HFFc6 (cell line): ENCODE data around the gene ARVCF. TPM values are rescaled to one million over a fixed set of nuclear protein-coding genes. Genes with fewer than 3 reads are reported as not detected.

Experiments used
- DNase-seq: peaks from one replicate; pipeline ENCODE4 v3.0.0-alpha.2; 2018
- H3K27ac Mint-ChIP-seq: 2 replicates; pipeline ENCODE4 v1.8.0; 2020; ENCODE audit warnings: mild to moderate bottlenecking, mixed read lengths
- H3K27me3 Mint-ChIP-seq: 2 replicates; pipeline ENCODE4 v1.8.0; 2021; ENCODE audit warnings: mild to moderate bottlenecking, moderate library complexity, mixed read lengths; ENCODE audit not compliant: insufficient read depth
- H3K36me3 Mint-ChIP-seq: 2 replicates; pipeline ENCODE4 v1.8.0; 2021; ENCODE audit warnings: low read depth, mixed read lengths
- H3K4me1 Mint-ChIP-seq: 2 replicates; pipeline ENCODE4 v1.8.0; 2020; ENCODE audit warnings: low read depth, mixed read lengths
- H3K4me3 Mint-ChIP-seq: 2 replicates; pipeline ENCODE4 v1.8.0; 2020; ENCODE audit warnings: mild to moderate bottlenecking, moderate library complexity, mixed read lengths
- H3K9me3 Mint-ChIP-seq: 2 replicates; pipeline ENCODE4 v1.8.0; 2020; ENCODE audit warnings: mild to moderate bottlenecking, mixed read lengths
- total RNA-seq, 6 experiments: library from RNA; stranded (reverse); fragmentation: NEBNext Ultra II Directional; extraction: Animal tissue kit (Norgen Biotek cat#: 25700); gene quantifications; 2 replicates in 1 of 6; 3 replicates in 5 of 6; pipeline ENCODE4 v1.2.3, GENCODE V29; 2021
- TF ChIP-seq, protein P1 (sequence below): fragments of 200-600 bp; sonication (generic); IDR thresholded peaks from 2 replicates; pipeline ENCODE4 v1.5.0; 2021; ENCODE audit warnings: antibody characterized with exemption, mild to moderate bottlenecking

ARVCF gene
- total RNA-seq, 6 experiments from 2014 or later: 1.5 to 3.3 (median 2.0) TPM

DNA sequence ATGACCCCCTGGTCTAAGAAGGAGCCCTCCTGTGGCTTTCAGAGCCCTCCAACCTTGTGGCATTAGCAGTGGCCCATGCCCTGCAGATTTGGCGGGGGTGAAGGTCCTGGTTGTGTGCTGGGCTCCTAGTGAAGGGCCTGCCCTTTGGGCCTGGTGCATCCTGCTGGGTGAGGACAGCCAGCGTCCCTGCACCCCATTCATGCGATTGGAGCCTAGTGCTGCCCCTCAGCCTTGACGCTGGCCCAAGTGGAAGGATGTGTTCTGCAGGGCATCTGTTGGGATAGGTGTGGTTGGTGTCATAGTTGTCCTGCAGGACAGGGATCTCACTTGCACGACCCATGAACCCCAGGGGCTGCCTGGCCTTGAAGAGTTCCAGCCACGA is 35.3 kb upstream of the ARVCF start:
- no peaks in the 10 kb centered on the region for H3K4me1 Mint-ChIP-seq
- peaks cover 9% of the 10 kb centered on the region; the same call in 1 of the 2 replicates for H3K9me3 Mint-ChIP-seq
- H3K27ac Mint-ChIP-seq: no peak overlapping the region
- TF ChIP-seq, protein P1, sequence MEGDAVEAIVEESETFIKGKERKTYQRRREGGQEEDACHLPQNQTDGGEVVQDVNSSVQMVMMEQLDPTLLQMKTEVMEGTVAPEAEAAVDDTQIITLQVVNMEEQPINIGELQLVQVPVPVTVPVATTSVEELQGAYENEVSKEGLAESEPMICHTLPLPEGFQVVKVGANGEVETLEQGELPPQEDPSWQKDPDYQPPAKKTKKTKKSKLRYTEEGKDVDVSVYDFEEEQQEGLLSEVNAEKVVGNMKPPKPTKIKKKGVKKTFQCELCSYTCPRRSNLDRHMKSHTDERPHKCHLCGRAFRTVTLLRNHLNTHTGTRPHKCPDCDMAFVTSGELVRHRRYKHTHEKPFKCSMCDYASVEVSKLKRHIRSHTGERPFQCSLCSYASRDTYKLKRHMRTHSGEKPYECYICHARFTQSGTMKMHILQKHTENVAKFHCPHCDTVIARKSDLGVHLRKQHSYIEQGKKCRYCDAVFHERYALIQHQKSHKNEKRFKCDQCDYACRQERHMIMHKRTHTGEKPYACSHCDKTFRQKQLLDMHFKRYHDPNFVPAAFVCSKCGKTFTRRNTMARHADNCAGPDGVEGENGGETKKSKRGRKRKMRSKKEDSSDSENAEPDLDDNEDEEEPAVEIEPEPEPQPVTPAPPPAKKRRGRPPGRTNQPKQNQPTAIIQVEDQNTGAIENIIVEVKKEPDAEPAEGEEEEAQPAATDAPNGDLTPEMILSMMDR: no peak
- peaks cover 3% of the 10 kb centered on the region for H3K27me3 Mint-ChIP-seq
- no peak overlapping the region for H3K4me3 Mint-ChIP-seq
- DNase-seq: no peak
- peaks cover 21% of the 10 kb centered on the region for H3K36me3 Mint-ChIP-seq

- TF ChIP-seq, protein P1: no peak
- Mint-ChIP-seq H3K4me1 (no peaks in the 10 kb centered on the region), H3K4me3 (no peak overlapping the region), H3K9me3 (peaks cover 9% of the 10 kb centered on the region; the same call in 1 of the 2 replicates), H3K36me3 (peaks cover 31% of the 10 kb centered on the region), H3K27me3 (no peaks in the 10 kb centered on the region; the same call in 1 of the 2 replicates), H3K27ac (no peak overlapping the region)
- no peak for DNase-seq
Observed at GRCh38 chr22:20046730-20047129, 30.1 kb upstream of the ARVCF start.

GRCh38 chr22:20044495-20045151 is 28.0 kb upstream of the ARVCF start:
- H3K27me3 Mint-ChIP-seq: peaks cover 1% of the 10 kb centered on the region; the same call in 1 of the 2 replicates
- peaks cover 35% of the 10 kb centered on the region for H3K36me3 Mint-ChIP-seq
- H3K4me1 Mint-ChIP-seq: no peaks in the 10 kb centered on the region
- TF ChIP-seq, protein P1: no peak
- DNase-seq: no peak
- H3K9me3 Mint-ChIP-seq: peaks cover 9% of the 10 kb centered on the region; the same call in 1 of the 2 replicates
- no peak overlapping the region for H3K27ac Mint-ChIP-seq
- H3K4me3 Mint-ChIP-seq: no peak overlapping the region

DNA sequence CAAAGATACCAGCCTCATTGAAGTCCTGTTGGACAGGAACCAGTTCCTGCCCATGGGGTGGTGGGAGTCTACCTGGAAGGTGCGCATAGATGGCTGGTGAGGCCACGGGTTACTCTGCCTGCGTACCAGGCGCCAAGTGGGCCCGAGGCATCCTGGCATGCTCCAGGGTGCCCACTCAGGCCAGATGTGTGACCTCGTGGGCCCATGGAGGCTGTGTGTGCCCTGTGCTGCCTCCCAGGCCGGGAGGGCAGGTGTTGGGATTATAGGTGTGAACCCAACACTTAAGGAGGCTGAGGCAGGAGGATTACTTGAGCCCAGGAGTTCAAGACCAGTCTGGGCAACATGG is 27.3 kb upstream of the ARVCF start:
- H3K27ac Mint-ChIP-seq: no peak overlapping the region

DNA sequence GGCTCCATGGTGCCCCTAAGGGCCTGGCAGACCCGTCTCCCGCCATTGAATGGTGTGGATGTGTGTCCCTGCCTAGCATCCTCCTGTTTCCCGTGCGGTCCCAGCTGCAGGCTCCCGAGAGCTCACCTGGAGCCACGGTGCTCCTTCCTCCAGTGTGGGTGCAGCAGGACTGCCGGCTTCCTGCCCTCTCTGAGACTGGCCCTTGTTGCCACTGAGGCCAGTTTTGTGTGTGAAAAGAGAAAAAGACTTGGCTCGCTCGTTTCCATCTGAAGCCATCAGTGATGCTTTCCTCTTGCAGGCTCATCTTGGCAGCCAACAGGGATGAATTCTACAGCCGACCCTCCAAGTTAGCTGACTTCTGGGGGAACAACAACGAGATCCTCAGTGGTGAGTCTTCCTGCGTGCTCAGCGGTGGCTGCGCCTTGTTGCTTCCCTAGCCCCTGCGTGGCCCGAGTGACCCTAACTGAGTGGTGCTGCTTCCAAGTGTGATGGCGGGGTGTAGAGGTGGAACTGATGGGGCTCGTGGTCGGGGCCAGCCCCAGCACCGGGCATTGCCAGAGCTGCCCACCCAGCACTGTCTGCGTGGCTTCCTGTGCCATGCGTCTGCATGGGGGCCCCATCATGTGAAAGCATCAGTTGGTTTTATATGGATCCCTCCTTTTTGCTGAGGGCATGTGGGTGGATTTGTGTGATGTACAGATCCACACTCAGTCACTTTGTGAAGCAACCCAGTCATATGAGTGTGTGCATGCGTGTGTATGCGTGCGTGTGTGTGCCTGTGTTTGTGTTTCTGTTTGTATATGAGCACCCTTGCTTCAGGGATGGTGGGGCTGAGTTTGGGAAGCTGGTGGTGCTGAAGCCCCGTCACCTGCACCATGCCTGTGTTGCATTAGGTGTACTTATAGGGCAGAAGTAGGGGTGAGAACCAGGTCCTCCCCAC is 26.7 kb upstream of the ARVCF start:
- no peak for DNase-seq
- Mint-ChIP-seq H3K27me3 (peaks cover 1% of the 10 kb centered on the region; the same call in 1 of the 2 replicates), H3K27ac (no peak overlapping the region), H3K9me3 (peaks cover 8% of the 10 kb centered on the region; the same call in 1 of the 2 replicates), H3K4me1 (no peaks in the 10 kb centered on the region), H3K36me3 (peaks cover 27% of the 10 kb centered on the region), H3K4me3 (no peak overlapping the region)
- TF ChIP-seq, protein P1: no peak

More for the DNA sequence above, 27.3 kb upstream of the ARVCF start:
- Mint-ChIP-seq H3K36me3 (peaks cover 34% of the 10 kb centered on the region), H3K9me3 (peaks cover 9% of the 10 kb centered on the region; the same call in 1 of the 2 replicates), H3K4me3 (no peak overlapping the region), H3K27me3 (peaks cover 1% of the 10 kb centered on the region; the same call in 1 of the 2 replicates), H3K4me1 (no peaks in the 10 kb centered on the region)
- TF ChIP-seq, protein P1: no peak
- DNase-seq: no peak
